KMS-11 (cell line): Measurements from ENCODE around the gene PUSL1.

Experiments
- H2AFZ ChIP-seq: fragments of 200-600 bp; sonication (generic); 2 replicates; pipeline ENCODE4 v1.6.1; 2016; ENCODE audit warnings: antibody characterized with exemption, mixed run types, low read depth
- H3K27ac ChIP-seq: fragments of 200-600 bp; sonication (generic); 2 replicates; pipeline ENCODE4 v1.6.1; 2016; ENCODE audit warnings: mild to moderate bottlenecking, mixed run types
- H3K27me3 ChIP-seq: fragments of 200-600 bp; sonication (generic); 2 replicates; pipeline ENCODE4 v1.6.1; 2017; ENCODE audit warnings: mild to moderate bottlenecking, low read depth, mixed run types, moderate library complexity; ENCODE audit not compliant: insufficient read depth
- H3K36me3 ChIP-seq: fragments of 200-600 bp; sonication (generic); 2 replicates; pipeline ENCODE4 v1.6.1; 2017; ENCODE audit warnings: mild to moderate bottlenecking, mixed run types; ENCODE audit not compliant: insufficient read depth
- H3K4me1 ChIP-seq: fragments of 200-600 bp; sonication (generic); 2 replicates; pipeline ENCODE4 v1.6.1; 2016; ENCODE audit warnings: mild to moderate bottlenecking, low read depth, mixed run types; ENCODE audit not compliant: poor library complexity, severe bottlenecking
- H3K4me2 ChIP-seq: fragments of 200-600 bp; sonication (generic); 2 replicates; pipeline ENCODE4 v1.7.0; 2016; ENCODE audit warnings: mild to moderate bottlenecking, mixed run types
- H3K4me3 ChIP-seq: fragments of 200-600 bp; sonication (generic); IDR thresholded peaks from 2 replicates; pipeline ENCODE4 v1.6.1; 2017; ENCODE audit warnings: low read depth, low read length, mixed read lengths; ENCODE audit not compliant: insufficient read depth
- H3K79me2 ChIP-seq: fragments of 200-600 bp; sonication (generic); 2 replicates; pipeline ENCODE4 v1.6.1; 2016; ENCODE audit warnings: low read depth, mixed run types; ENCODE audit not compliant: insufficient read depth
- H3K9ac ChIP-seq: fragments of 200-600 bp; sonication (generic); 2 replicates; pipeline ENCODE4 v1.6.1; 2016; ENCODE audit warnings: mild to moderate bottlenecking, mixed run types
- H4K20me1 ChIP-seq: fragments of 200-600 bp; sonication (generic); 2 replicates; pipeline ENCODE4 v1.6.1; 2016; ENCODE audit warnings: mild to moderate bottlenecking, mixed run types; ENCODE audit not compliant: insufficient read depth
- TF ChIP-seq, protein P1 (sequence below): fragments of 200-600 bp; sonication (generic); conservative IDR thresholded peaks from 2 replicates; pipeline ENCODE4 v1.6.1; 2017; ENCODE audit warnings: low read depth, mild to moderate bottlenecking, antibody characterized with exemption, low read length, moderate library complexity, mixed read lengths

Gene PUSL1

DNA sequence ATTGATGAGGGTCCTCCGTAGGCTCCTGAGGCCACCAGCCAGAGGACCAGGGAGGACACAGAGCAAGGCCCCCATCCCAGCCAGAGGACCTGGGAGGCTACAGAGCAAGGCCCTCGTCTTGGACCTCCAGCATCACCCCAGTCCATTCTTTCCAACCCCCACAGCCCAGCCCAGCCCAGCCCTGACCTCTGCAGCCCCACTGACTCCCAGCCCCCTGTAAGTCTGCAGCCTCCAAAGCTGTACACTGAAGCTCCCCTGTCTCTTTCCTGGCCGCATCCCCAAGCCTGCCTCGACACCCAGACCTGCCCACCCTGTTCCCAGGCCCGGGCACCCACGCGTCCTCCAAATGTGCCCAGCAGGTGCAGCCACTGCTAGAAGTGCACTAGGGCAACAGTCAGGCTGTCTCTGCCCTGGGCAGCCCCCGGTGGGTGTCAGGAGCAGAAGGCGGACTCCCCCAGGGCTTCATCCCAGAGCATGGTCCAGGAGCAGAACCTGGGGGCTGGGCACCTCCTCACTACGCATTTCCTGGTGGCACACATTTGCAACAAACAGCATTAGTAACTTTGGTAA is 38.7 kb downstream of the PUSL1 start:
- peaks cover 17% of the 10 kb centered on the region for H3K4me1 ChIP-seq
- peak overlapping the region; percentile 67; the same call in 1 of the 2 replicates for H3K4me2 ChIP-seq
- H3K27me3 ChIP-seq: no peaks in the 10 kb centered on the region
- no peaks in the 10 kb centered on the region; the same call in 1 of the 2 replicates for H3K79me2 ChIP-seq
- no peak overlapping the region for H2AFZ ChIP-seq
- TF ChIP-seq, protein P1, sequence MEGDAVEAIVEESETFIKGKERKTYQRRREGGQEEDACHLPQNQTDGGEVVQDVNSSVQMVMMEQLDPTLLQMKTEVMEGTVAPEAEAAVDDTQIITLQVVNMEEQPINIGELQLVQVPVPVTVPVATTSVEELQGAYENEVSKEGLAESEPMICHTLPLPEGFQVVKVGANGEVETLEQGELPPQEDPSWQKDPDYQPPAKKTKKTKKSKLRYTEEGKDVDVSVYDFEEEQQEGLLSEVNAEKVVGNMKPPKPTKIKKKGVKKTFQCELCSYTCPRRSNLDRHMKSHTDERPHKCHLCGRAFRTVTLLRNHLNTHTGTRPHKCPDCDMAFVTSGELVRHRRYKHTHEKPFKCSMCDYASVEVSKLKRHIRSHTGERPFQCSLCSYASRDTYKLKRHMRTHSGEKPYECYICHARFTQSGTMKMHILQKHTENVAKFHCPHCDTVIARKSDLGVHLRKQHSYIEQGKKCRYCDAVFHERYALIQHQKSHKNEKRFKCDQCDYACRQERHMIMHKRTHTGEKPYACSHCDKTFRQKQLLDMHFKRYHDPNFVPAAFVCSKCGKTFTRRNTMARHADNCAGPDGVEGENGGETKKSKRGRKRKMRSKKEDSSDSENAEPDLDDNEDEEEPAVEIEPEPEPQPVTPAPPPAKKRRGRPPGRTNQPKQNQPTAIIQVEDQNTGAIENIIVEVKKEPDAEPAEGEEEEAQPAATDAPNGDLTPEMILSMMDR: no peak
- H3K27ac ChIP-seq: no peak overlapping the region
- H4K20me1 ChIP-seq: no peaks in the 10 kb centered on the region
- no peak overlapping the region for H3K9ac ChIP-seq
- no peaks in the 10 kb centered on the region for H3K36me3 ChIP-seq
- no peak overlapping the region for H3K4me3 ChIP-seq

DNA sequence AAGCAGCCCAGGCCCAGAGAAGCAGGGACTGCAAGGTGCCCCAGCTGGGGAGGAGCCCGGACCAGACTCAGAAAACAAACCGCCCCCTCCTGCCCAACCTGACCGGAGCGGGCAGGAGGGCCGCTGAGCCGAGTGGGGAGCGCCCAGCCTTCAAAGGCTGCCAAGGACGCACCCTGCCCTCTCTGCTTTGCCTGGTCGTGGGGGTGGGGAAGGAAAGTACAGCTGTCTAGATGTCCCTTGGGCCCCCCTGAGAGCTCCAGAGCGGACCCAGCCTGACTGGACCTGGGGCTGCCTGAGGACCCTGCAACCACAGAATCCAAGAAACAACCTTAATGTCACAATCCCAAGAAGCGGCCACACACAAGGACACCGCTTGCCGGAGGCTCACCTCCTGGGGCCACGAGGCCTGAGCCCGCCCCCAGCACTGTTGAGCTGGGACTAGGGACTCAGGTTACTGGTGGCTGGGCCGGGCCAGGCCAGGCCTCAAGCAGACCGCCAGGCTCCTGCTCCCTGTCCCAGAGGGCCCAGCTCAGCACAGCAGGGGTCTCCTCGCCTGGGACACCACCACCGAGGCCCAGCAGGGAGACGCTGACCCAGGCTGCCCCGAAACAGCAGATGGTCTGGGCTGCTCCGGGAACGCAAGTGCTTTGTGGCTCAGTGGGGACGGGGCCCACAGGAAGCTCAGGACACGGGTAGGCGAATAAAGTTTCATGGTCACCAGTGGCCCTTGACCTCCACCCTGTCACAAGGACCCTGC is 39.4 kb downstream of the PUSL1 start:
- H3K36me3 ChIP-seq: no peaks in the 10 kb centered on the region
- TF ChIP-seq, protein P1: no peak
- H4K20me1 ChIP-seq: no peaks in the 10 kb centered on the region
- H3K9ac ChIP-seq: peak overlapping the region; percentile 53; the same call in 1 of the 2 replicates
- no peaks in the 10 kb centered on the region; the same call in 1 of the 2 replicates for H3K79me2 ChIP-seq
- H3K27ac ChIP-seq: no peak overlapping the region
- H3K4me3 ChIP-seq: peak overlapping the region; percentile 40
- H3K27me3 ChIP-seq: no peaks in the 10 kb centered on the region; the same call in 1 of the 2 replicates
- H3K4me1 ChIP-seq: peaks cover 17% of the 10 kb centered on the region
- H2AFZ ChIP-seq: no peak overlapping the region
- H3K4me2 ChIP-seq: peak overlapping the region; percentile 67; the same call in 1 of the 2 replicates

DNA sequence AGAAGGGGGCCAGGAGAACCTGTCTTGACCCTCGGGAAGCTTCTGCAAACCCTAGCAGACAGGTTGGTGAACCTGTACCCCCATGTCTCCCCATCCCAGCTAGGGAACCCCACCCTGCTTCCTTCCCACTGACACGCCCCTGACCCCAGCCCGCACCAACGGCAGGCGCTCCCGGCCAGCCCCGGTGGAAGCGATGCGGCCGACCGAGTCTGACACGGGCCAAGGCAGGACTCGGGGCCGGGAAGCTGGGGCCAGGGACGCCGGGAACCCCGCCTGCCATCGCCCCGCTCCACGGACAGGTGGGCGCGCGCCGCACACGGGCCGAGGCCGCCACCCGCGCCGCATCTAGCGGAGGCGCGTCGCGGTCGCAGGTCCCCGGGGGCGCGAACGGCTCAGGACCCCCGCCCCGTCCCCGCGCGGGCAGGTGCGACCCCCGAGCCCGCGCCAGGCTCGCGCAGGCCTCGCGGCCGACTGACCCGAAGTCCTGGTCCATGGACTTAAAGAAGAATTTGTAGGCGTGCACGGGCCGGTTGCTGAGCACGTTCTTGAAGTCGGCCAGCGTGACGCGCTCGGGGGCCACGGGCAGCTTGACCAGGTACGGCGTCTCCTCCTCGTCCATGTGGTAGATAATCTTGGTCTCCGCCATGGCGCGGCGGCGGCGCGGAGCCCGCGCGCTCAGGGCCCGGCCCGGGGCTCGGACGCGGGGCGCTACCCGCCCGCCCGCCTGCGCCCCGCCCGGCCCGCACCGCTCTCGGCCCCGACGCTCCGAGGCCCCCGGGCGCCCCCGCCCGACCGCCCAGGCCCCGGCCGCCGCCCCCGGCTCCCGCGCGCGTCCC is 40.2 kb downstream of the PUSL1 start:
- no peak overlapping the region for H3K27ac ChIP-seq
- H3K9ac ChIP-seq: peak overlapping the region; percentile 53; the same call in 1 of the 2 replicates
- no peaks in the 10 kb centered on the region for H4K20me1 ChIP-seq
- peaks cover 17% of the 10 kb centered on the region for H3K4me1 ChIP-seq
- no peaks in the 10 kb centered on the region for H3K36me3 ChIP-seq
- H3K4me3 ChIP-seq: peak overlapping the region; percentile 40
- H2AFZ ChIP-seq: peak overlapping the region; percentile 59
- no peaks in the 10 kb centered on the region; the same call in 1 of the 2 replicates for H3K27me3 ChIP-seq
- H3K79me2 ChIP-seq: no peaks in the 10 kb centered on the region; the same call in 1 of the 2 replicates
- peak overlapping the region; percentile 67 for H3K4me2 ChIP-seq
- TF ChIP-seq, protein P1: no peak

DNA sequence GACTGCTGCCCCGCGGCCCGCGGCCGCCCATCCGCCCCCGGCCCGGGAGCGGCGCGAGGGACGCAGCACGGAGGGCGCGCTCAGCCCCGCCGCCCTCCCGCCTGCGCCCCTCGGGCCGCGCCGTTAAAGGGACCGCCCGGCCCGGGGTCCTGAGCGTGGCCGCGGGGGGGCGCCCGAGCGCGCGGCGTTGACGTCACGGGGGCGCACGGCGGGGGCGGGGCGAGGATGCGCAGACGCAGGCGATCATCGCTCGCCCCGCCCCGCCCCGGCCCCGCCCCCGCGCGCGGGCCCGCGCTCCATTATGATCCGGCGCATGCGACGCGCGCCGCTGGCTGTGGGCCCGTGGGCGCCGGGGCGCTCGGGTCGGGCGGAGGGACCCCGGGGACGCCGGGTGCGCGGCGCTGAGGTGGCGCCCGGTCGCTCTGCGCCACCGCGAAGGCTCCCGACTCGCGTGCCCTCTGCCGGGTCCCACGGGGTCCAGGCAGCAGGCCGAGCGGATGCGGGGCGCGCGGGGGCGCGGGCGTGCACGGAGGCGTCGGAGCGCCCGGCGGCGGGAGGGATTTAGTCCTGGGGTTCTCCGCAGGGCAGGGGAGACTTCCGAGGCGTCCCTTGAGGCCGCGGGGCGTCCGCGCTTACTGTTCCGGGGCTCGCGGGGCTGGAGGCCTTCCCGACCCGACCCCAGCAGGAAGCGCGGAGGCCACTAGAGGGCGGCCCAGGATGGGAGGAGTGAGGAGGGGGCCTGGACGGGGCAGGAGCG is 41.0 kb downstream of the PUSL1 start, which contains the start of gene DVL1:
TSS of gene DVL1 (minus strand) at position 163 of the 757 bp plus-strand sequence. CDS start 353 bp downstream, outside the sequence.
- Histone ChIP-seq H3K4me2 (peak within 1 kb of the TSS; percentile 67), H4K20me1 (no peaks in the 10 kb centered on the region), H3K27ac (peak within 1 kb of the TSS; percentile 46), H3K27me3 (no peaks in the 10 kb centered on the region; the same call in 1 of the 2 replicates), H3K4me3 (peak within 1 kb of the TSS; percentile 40), H3K79me2 (no peaks in the 10 kb centered on the region; the same call in 1 of the 2 replicates), H2AFZ (peak within 1 kb of the TSS; percentile 59), H3K9ac (peak within 1 kb of the TSS; percentile 76; the same call in 1 of the 2 replicates), H3K36me3 (no peaks in the 10 kb centered on the region), H3K4me1 (peaks cover 17% of the 10 kb centered on the region)
- TF ChIP-seq, protein P1: peak; percentile 31
